Naive thymus-derived CD8-positive, alpha-beta T cell (primary cell): ENCODE measurements around the gene PGC. TPM values are rescaled to one million over a fixed set of nuclear protein-coding genes. Genes with fewer than 3 reads are reported as not detected.
A peak's percentile ranks its signal among the peaks of the same experiment; 100 is the strongest.

Source experiments
- ATAC-seq, 2 donors: fragments of 150-1000 bp; cut with Tn5 transposase in 1 of 2; sonication (Bioruptor Pico), chemical (Tn5 transposase) in 1 of 2; 1 replicate in 1 of 2; 2 replicates in 1 of 2; pipeline ENCODE4 v1.10.0; 2021; ENCODE audit warnings: mild to moderate bottlenecking in 2 of 2, moderate library complexity in 2 of 2
- POLR2A ChIA-PET: fragments of 350-600 bp; sonication (Branson Sonifier 250); formaldehyde crosslinking; loops from one replicate; lab custom pipeline; 2021; ENCODE audit warnings: antibody characterized with exemption; lab: Charles Lee
- DNase-seq, 10 donors: peaks; one replicate each; pipeline versions ENCODE4 v3.0.0 to v3.0.0-alpha.2; 2020 to 2022
- H3K27ac Mint-ChIP-seq, 10 donors: one replicate each; pipeline ENCODE4 v1.8.0; 2020 to 2022; ENCODE audit warnings: mild to moderate bottlenecking in 10 of 10, mixed read lengths in 10 of 10, moderate library complexity in 4 of 10, inconsistent platforms in 1 of 10
- H3K27me3 Mint-ChIP-seq, 5 donors: one replicate each; pipeline ENCODE4 v1.8.0; 2021 to 2022; ENCODE audit warnings: mixed read lengths in 5 of 5
- H3K36me3 Mint-ChIP-seq, 3 donors: one replicate each; pipeline ENCODE4 v1.8.0; 2020 to 2022; ENCODE audit warnings: mixed read lengths in 3 of 3, mild to moderate bottlenecking in 2 of 3, inconsistent platforms in 1 of 3
- H3K4me1 Mint-ChIP-seq, 4 donors: one replicate each; pipeline ENCODE4 v1.8.0; 2021 to 2022; ENCODE audit warnings: mixed read lengths in 4 of 4
- H3K4me3 Mint-ChIP-seq, 10 donors: one replicate each; pipeline ENCODE4 v1.8.0; 2020 to 2022; ENCODE audit warnings: mild to moderate bottlenecking in 10 of 10, mixed read lengths in 10 of 10, moderate library complexity in 6 of 10, inconsistent platforms in 1 of 10
- H3K9me3 Mint-ChIP-seq, 9 donors: one replicate each; pipeline ENCODE4 v1.8.0; 2020 to 2022; ENCODE audit warnings: mixed read lengths in 9 of 9, mild to moderate bottlenecking in 3 of 9, inconsistent platforms in 1 of 9, moderate library complexity in 1 of 9
- polyA plus RNA-seq, 3 donors: library from polyadenylated mRNA; unstranded; fragments of 300-500 nt; fragmentation: Illumina TruSeq; gene quantifications; one replicate each; pipeline ENCODE4 v1.2.3, GENCODE V29; 2021
- total RNA-seq, 8 experiments: library from RNA in 2 of 8; stranded (reverse) in 2 of 8; gene quantifications; one replicate each; pipeline ENCODE4 v1.2.3 and lab custom pipeline; 2021 to 2026

PGC gene
- total and polyA plus RNA-seq, 5 experiments from 2014 or later, result not detected

- Mint-ChIP-seq H3K27ac (no peak overlapping the region), H3K4me1 (peaks cover 0 to 16% (median 2%) of the 10 kb centered on the region in 4 donors), H3K4me3 (no peak overlapping the region), H3K27me3 (peaks cover 0 to 7% (median 4%) of the 10 kb centered on the region in 5 donors), H3K9me3 (no peaks in the 10 kb centered on the region), H3K36me3 (no peaks in the 10 kb centered on the region)
- POLR2A ChIA-PET, result interaction anchor here (0.6 kb wide), 1 partner anchor 12 kb away, joined by 3 read pairs; no protein-coding TSS in a partner anchor
- ATAC-seq (no peak), DNase-seq (no peak)
These were observed 10.9 kb upstream of the PGC start for GRCh38 chr6:41757931-41758640.

DNA sequence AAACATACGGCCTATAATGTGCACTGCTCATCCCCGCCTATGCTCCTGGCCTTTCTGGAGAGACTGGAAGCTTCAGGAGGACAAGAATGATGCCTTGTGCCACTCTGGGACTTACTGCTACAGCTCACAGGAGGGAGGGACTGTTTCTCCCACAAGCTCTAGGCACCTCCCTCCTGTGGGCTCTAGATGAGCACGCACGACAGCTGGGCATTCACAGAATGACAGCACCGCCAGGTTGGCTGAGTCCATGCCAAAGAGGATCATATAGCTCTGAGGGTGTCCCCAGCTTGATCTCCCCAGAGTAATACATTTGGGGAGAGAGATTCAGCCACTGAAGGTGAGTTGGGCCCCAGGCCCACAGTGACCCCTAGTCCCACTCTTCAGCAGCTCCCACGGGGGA is 10.1 kb upstream of the PGC start:
- Mint-ChIP-seq H3K27ac (peak overlapping the region in 1 of 10 donors; percentile 8), H3K36me3 (no peaks in the 10 kb centered on the region), H3K4me1 (peaks cover 0 to 16% (median 2%) of the 10 kb centered on the region in 4 donors), H3K9me3 (no peaks in the 10 kb centered on the region), H3K4me3 (peak overlapping the region in 1 of 10 donors; percentile 0), H3K27me3 (peaks cover 0 to 6% (median 4%) of the 10 kb centered on the region in 5 donors)
- no peak for ATAC-seq
- no peak for DNase-seq
- POLR2A ChIA-PET, result interaction anchor here (0.6 kb wide), 1 partner anchor 12 kb away, joined by 3 read pairs; no protein-coding TSS in a partner anchor

- H3K36me3 Mint-ChIP-seq, result no peaks in the 10 kb centered on the region
- peaks cover 0 to 5% (median 3%) of the 10 kb centered on the region in 5 donors for H3K27me3 Mint-ChIP-seq
- no peak overlapping the region for H3K4me3 Mint-ChIP-seq
- ATAC-seq (peak; percentile 47 to 70), DNase-seq (no peak)
- POLR2A ChIA-PET, result no interaction called here
- peak overlapping the region in 2 of 10 donors; percentile 7 to 59 for H3K27ac Mint-ChIP-seq
- no peaks in the 10 kb centered on the region for H3K9me3 Mint-ChIP-seq
- H3K4me1 Mint-ChIP-seq, result peaks cover 0 to 16% (median 2%) of the 10 kb centered on the region in 4 donors
These were observed 9.2 kb upstream of the PGC start for GRCh38 chr6:41756354-41756753.

DNA sequence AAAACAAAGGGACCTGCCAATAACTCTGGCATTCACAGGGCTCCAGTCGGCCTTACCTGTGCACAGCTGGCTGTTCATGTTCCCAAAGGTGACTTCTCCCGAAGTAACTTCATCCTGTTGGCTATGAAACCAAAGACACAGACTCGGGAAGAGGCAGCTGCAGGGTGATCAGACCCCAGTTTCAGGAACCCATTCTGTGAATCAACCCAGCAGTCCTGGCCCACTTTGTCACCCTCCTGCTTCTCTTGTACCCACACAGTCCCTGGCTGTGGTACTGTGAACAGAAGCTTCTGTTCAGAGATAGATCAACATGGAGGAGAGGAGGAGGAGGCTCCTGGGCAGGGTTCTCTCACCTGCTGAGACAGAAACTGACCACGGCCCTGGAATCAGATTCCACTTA is 8.7 kb upstream of the PGC start:
- Mint-ChIP-seq H3K27me3 (peaks cover 0 to 4% (median 0%) of the 10 kb centered on the region in 5 donors), H3K27ac (peak overlapping the region in 1 of 10 donors; percentile 7), H3K4me1 (peaks cover 0 to 16% (median 2%) of the 10 kb centered on the region in 4 donors), H3K4me3 (no peak overlapping the region), H3K36me3 (no peaks in the 10 kb centered on the region), H3K9me3 (no peaks in the 10 kb centered on the region)
- DNase-seq (no peak), ATAC-seq (no peak)
- POLR2A ChIA-PET, result no interaction called here

DNA sequence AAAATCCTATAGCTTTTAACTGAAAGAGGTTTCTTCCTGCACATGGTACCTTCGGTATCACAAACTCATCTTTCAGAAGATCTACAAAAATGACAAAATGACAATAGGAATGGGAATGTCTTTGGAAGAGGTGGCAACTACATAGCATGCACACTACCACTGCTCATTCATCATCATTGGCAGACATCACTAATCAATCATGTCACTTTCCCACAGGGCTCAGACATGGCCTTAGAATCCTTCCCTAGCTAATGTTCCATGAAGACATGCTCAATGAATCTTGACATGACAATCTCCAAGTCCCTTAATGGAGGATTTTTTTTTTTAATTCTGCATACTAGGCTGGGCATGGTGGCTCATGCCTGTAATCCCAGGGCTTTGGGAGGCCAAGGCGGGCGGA is 3.2 kb upstream of the PGC start:
- Mint-ChIP-seq H3K4me1 (no peaks in the 10 kb centered on the region), H3K27me3 (peaks cover 0 to 6% (median 3%) of the 10 kb centered on the region in 5 donors), H3K27ac (no peak overlapping the region), H3K4me3 (no peak overlapping the region), H3K36me3 (no peaks in the 10 kb centered on the region), H3K9me3 (no peaks in the 10 kb centered on the region)
- POLR2A ChIA-PET, result no interaction called here
- ATAC-seq, result no peak
- DNase-seq, result no peak

GRCh38 chr6:41748542-41748941 is 1.3 kb upstream of the PGC start:
- H3K4me1 Mint-ChIP-seq, result no peaks in the 10 kb centered on the region
- DNase-seq (no peak), ATAC-seq (no peak)
- H3K9me3 Mint-ChIP-seq, result no peaks in the 10 kb centered on the region
- H3K27ac Mint-ChIP-seq, result no peak overlapping the region
- H3K27me3 Mint-ChIP-seq, result peaks cover 0 to 5% (median 0%) of the 10 kb centered on the region in 5 donors
- no peak overlapping the region for H3K4me3 Mint-ChIP-seq
- POLR2A ChIA-PET, result interaction anchor here (0.6 kb wide), 1 partner anchor 194 kb away, joined by 5 read pairs; no protein-coding TSS in a partner anchor
- no peaks in the 10 kb centered on the region for H3K36me3 Mint-ChIP-seq

- Mint-ChIP-seq H3K9me3 (no peaks in the 10 kb centered on the region), H3K4me1 (no peaks in the 10 kb centered on the region), H3K27ac (no peak overlapping the region), H3K4me3 (no peak overlapping the region), H3K27me3 (peaks cover 0 to 5% (median 0%) of the 10 kb centered on the region in 5 donors), H3K36me3 (no peaks in the 10 kb centered on the region)
- DNase-seq, result no peak
- POLR2A ChIA-PET, result interaction anchor here (0.6 kb wide), 1 partner anchor 195 kb away, joined by 5 read pairs; no protein-coding TSS in a partner anchor
- no peak for ATAC-seq
These were observed 893 bp upstream of the PGC start for GRCh38 chr6:41748102-41748477.

DNA sequence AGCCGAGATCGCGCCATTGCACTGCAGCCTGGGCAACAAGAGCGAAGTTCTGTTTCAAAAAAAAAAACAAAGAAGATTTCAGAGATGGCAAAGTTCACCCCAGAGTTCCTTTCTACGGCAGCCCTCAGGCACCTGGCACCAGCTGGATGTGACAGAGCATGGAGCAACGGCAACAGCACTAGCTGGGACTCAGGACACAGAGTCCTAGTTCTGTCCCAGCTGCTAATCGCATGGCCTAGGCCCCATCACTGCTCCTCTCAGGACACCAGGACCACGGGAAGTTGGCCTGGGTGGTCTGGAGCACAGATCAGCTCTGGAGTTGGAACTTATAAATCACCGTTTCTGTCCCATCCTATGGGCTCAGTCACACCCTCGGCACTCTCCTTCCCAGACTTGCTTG is 1.1 kb downstream of the PGC start:
- Mint-ChIP-seq H3K36me3 (no peaks in the 10 kb centered on the region), H3K27ac (no peak overlapping the region), H3K27me3 (peaks cover 0 to 5% (median 0%) of the 10 kb centered on the region in 5 donors), H3K9me3 (no peaks in the 10 kb centered on the region), H3K4me1 (no peaks in the 10 kb centered on the region), H3K4me3 (no peak overlapping the region)
- DNase-seq (no peak), ATAC-seq (no peak)
- POLR2A ChIA-PET, result interaction anchor here (0.7 kb wide), 2 partner anchors 12 to 41 kb away, joined by 3 to 4 read pairs; partner anchors contain the start of gene TOMM6

- no peaks in the 10 kb centered on the region for H3K9me3 Mint-ChIP-seq
- H3K27ac Mint-ChIP-seq, result no peak overlapping the region
- no peaks in the 10 kb centered on the region for H3K4me1 Mint-ChIP-seq
- DNase-seq (no peak), ATAC-seq (no peak)
- H3K4me3 Mint-ChIP-seq, result no peak overlapping the region
- no peaks in the 10 kb centered on the region for H3K36me3 Mint-ChIP-seq
- POLR2A ChIA-PET, result no interaction called here
- no peaks in the 10 kb centered on the region for H3K27me3 Mint-ChIP-seq
These were observed 2.9 kb downstream of the PGC start for GRCh38 chr6:41744236-41744787.

GRCh38 chr6:41743406-41744235 is 3.6 kb downstream of the PGC start:
- Mint-ChIP-seq H3K27me3 (no peaks in the 10 kb centered on the region), H3K4me1 (no peaks in the 10 kb centered on the region), H3K36me3 (no peaks in the 10 kb centered on the region), H3K9me3 (no peaks in the 10 kb centered on the region), H3K27ac (peak overlapping the region in 2 of 10 donors; percentile 58 to 68), H3K4me3 (no peak overlapping the region)
- POLR2A ChIA-PET, result no interaction called here
- DNase-seq, result no peak
- ATAC-seq, result no peak

DNA sequence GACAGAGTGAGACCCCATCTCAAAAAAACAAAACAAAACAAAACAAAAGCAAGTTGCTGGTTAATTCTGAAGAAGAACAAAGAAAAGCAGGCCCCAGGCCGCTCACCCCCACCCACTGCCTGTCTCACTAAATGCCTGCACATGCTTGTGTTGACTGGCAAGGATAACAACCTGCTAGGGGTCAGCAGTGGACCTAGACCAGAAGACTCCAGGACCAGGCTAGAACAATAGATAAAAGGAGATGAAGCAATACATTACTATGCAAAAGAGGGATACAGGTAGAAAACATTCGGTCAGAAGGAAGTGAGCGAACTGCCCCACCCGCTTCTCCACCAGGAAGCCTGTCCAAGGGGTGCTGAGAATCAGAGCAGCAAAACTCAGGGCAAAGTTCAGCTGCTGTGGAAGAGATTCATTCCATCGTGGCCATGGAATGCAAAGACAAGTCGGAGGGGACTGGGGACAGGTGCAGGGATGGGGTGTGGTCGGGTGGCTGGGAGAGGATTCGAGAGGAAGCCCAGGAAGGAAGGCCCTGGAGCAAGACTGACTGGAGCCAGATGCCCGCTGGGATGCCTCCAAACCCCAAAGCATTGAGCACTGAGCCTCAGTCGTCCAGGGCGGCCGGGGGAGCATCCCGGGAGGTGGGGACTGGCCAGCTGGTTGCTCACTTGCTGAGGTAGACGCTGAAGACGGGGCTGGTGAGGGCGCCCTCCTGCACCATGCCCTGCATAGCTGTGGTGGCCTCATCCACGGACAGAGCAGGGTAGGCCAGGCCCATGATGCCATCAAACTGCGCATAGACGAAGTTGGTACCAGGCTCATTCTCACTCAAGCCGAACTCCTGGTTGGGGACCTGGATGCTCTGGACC is 5.3 kb downstream of the PGC start:
- Mint-ChIP-seq H3K9me3 (no peaks in the 10 kb centered on the region), H3K27me3 (no peaks in the 10 kb centered on the region), H3K27ac (peak overlapping the region in 1 of 10 donors; percentile 35), H3K4me1 (no peaks in the 10 kb centered on the region), H3K36me3 (no peaks in the 10 kb centered on the region), H3K4me3 (no peak overlapping the region)
- POLR2A ChIA-PET, result no interaction called here
- ATAC-seq, result no peak
- DNase-seq, result no peak
